Measurements from ENCODE around the gene ENAH. TPM values are rescaled to one million over a fixed set of nuclear protein-coding genes. Genes with fewer than 3 reads are reported as not detected.

The ENAH gene
- total RNA-seq, 1 donor from 2014 or later, result 749 TPM

DNA sequence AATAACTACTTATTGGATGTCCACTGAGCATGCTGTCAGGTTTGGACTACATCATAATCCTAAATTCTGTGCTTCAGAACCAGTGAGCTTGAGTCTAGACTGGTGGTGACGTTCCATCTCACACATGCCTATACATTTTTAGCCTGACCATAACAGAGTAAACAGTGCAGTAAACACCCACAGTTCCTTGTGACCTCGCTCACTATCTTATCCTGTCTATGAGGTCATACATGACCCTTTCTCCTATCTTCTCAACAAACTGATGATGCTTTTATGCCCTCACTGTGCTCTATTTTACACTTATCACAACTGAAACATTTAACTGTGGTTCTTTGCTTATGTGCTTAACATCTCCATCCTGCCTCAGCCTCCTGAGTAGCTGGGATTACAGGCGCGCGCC lies 91.2 kb downstream of the ENAH start:
- H3K79me2 ChIP-seq (ENCODE audit: insufficient read depth, low read length), result peaks cover 54% of the 10 kb centered on the region
- no peak overlapping the region for H3K4me2 ChIP-seq (ENCODE audit: low read length)
- FAIRE-seq (no peak), DNase-seq (ENCODE audit: low read depth) (no peak)
- H3K9ac ChIP-seq (ENCODE audit: low read length), result no peak overlapping the region
- no peaks in the 10 kb centered on the region for H3K27me3 ChIP-seq (ENCODE audit: insufficient read depth, low read length)
- Mint-ChIP-seq H3K27me3 (ENCODE audit: low read depth, unreplicated experiment) (no peaks in the 10 kb centered on the region), H3K4me1 (ENCODE audit: low read depth, unreplicated experiment) (peaks cover 34% of the 10 kb centered on the region), H3K36me3 (ENCODE audit: low read depth, unreplicated experiment) (peaks cover 16% of the 10 kb centered on the region), H3K9me3 (ENCODE audit: unreplicated experiment) (no peaks in the 10 kb centered on the region), H3K4me3 (ENCODE audit: unreplicated experiment) (no peak overlapping the region), H3K27ac (ENCODE audit: unreplicated experiment) (no peak overlapping the region)
- TF ChIP-seq, protein P1, sequence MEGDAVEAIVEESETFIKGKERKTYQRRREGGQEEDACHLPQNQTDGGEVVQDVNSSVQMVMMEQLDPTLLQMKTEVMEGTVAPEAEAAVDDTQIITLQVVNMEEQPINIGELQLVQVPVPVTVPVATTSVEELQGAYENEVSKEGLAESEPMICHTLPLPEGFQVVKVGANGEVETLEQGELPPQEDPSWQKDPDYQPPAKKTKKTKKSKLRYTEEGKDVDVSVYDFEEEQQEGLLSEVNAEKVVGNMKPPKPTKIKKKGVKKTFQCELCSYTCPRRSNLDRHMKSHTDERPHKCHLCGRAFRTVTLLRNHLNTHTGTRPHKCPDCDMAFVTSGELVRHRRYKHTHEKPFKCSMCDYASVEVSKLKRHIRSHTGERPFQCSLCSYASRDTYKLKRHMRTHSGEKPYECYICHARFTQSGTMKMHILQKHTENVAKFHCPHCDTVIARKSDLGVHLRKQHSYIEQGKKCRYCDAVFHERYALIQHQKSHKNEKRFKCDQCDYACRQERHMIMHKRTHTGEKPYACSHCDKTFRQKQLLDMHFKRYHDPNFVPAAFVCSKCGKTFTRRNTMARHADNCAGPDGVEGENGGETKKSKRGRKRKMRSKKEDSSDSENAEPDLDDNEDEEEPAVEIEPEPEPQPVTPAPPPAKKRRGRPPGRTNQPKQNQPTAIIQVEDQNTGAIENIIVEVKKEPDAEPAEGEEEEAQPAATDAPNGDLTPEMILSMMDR (IDR thresholded peaks at IDR 0.05; ENCODE audit: insufficient read depth, low read depth, low read length), result no peak
- no peak for TF ChIP-seq EZH2 (IDR thresholded peaks at IDR 0.05; ENCODE audit: insufficient read depth, low read length)
- H3K27ac ChIP-seq (ENCODE audit: low read depth, low read length), result no peak overlapping the region
- H2AFZ ChIP-seq (ENCODE audit: low read depth, low read length), result no peak overlapping the region
- H3K4me1 ChIP-seq (ENCODE audit: insufficient read depth, low read length), result no peaks in the 10 kb centered on the region
- peaks cover 27% of the 10 kb centered on the region for H3K36me3 ChIP-seq (ENCODE audit: insufficient read depth, low read length)
- H3K4me3 ChIP-seq (ENCODE audit: insufficient read depth, low read depth, low read length), result no peak overlapping the region
- H4K20me1 ChIP-seq (ENCODE audit: insufficient read depth, low read length), result peaks cover 47% of the 10 kb centered on the region
- no peaks in the 10 kb centered on the region for H3K9me3 ChIP-seq (ENCODE audit: insufficient read depth, low read depth, low read length)

DNA sequence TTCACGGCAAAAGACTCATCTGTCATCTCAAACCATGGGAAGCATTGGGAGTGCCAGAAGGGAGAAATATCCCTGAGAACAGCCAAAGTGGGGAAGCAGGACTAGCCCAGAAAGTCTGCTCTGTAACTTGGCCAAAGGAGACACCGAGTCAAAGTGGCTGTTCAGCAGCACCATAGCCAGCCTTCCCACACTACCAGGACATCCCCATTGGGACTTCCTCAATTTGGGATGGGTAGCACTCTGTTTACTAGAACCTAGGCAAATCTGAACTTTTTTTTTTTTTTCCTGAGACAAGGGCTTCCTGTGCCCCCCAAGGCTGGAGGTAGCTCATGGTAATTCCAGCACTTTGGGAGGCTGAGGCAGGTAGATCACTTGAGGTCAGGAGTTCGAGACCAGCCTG lies 93.0 kb downstream of the ENAH start:
- Histone ChIP-seq H3K9ac (ENCODE audit: low read length) (no peak overlapping the region), H3K79me2 (ENCODE audit: insufficient read depth, low read length) (peaks cover 51% of the 10 kb centered on the region), H3K9me3 (ENCODE audit: insufficient read depth, low read depth, low read length) (no peaks in the 10 kb centered on the region), H3K4me1 (ENCODE audit: insufficient read depth, low read length) (no peaks in the 10 kb centered on the region), H3K4me2 (ENCODE audit: low read length) (no peak overlapping the region), H3K27ac (ENCODE audit: low read depth, low read length) (no peak overlapping the region), H3K36me3 (ENCODE audit: insufficient read depth, low read length) (peaks cover 28% of the 10 kb centered on the region), H2AFZ (ENCODE audit: low read depth, low read length) (no peak overlapping the region), H4K20me1 (ENCODE audit: insufficient read depth, low read length) (peaks cover 53% of the 10 kb centered on the region), H3K27me3 (ENCODE audit: insufficient read depth, low read length) (no peaks in the 10 kb centered on the region), H3K4me3 (ENCODE audit: insufficient read depth, low read depth, low read length) (no peak overlapping the region)
- Mint-ChIP-seq H3K36me3 (ENCODE audit: low read depth, unreplicated experiment) (peaks cover 11% of the 10 kb centered on the region), H3K27ac (ENCODE audit: unreplicated experiment) (peak overlapping the region; percentile 90), H3K4me3 (ENCODE audit: unreplicated experiment) (no peak overlapping the region), H3K4me1 (ENCODE audit: low read depth, unreplicated experiment) (peaks cover 27% of the 10 kb centered on the region), H3K9me3 (ENCODE audit: unreplicated experiment) (no peaks in the 10 kb centered on the region), H3K27me3 (ENCODE audit: low read depth, unreplicated experiment) (no peaks in the 10 kb centered on the region)
- TF ChIP-seq, protein P1 (IDR thresholded peaks at IDR 0.05; ENCODE audit: insufficient read depth, low read depth, low read length), result no peak
- no peak for TF ChIP-seq EZH2 (IDR thresholded peaks at IDR 0.05; ENCODE audit: insufficient read depth, low read length)
- DNase-seq (ENCODE audit: low read depth), result no peak
- no peak for FAIRE-seq

- Histone ChIP-seq H3K4me3 (ENCODE audit: insufficient read depth, low read depth, low read length) (no peak overlapping the region), H3K79me2 (ENCODE audit: insufficient read depth, low read length) (peaks cover 47% of the 10 kb centered on the region), H3K4me2 (ENCODE audit: low read length) (no peak overlapping the region), H3K27me3 (ENCODE audit: insufficient read depth, low read length) (no peaks in the 10 kb centered on the region), H3K9me3 (ENCODE audit: insufficient read depth, low read depth, low read length) (no peaks in the 10 kb centered on the region), H3K9ac (ENCODE audit: low read length) (no peak overlapping the region), H3K4me1 (ENCODE audit: insufficient read depth, low read length) (no peaks in the 10 kb centered on the region), H4K20me1 (ENCODE audit: insufficient read depth, low read length) (peaks cover 56% of the 10 kb centered on the region), H3K36me3 (ENCODE audit: insufficient read depth, low read length) (peaks cover 31% of the 10 kb centered on the region), H2AFZ (ENCODE audit: low read depth, low read length) (no peak overlapping the region), H3K27ac (ENCODE audit: low read depth, low read length) (no peak overlapping the region)
- Mint-ChIP-seq H3K4me1 (ENCODE audit: low read depth, unreplicated experiment) (peaks cover 27% of the 10 kb centered on the region), H3K4me3 (ENCODE audit: unreplicated experiment) (peak overlapping the region; percentile 45), H3K9me3 (ENCODE audit: unreplicated experiment) (no peaks in the 10 kb centered on the region), H3K27me3 (ENCODE audit: low read depth, unreplicated experiment) (no peaks in the 10 kb centered on the region), H3K27ac (ENCODE audit: unreplicated experiment) (peak overlapping the region; percentile 90), H3K36me3 (ENCODE audit: low read depth, unreplicated experiment) (peaks cover 17% of the 10 kb centered on the region)
- no peak for DNase-seq (ENCODE audit: low read depth)
- FAIRE-seq, result no peak
- TF ChIP-seq, protein P1 (IDR thresholded peaks at IDR 0.05; ENCODE audit: insufficient read depth, low read depth, low read length), result no peak
- TF ChIP-seq EZH2 (IDR thresholded peaks at IDR 0.05; ENCODE audit: insufficient read depth, low read length), result no peak
Measured at GRCh38 chr1:225559326-225559725, 93.6 kb downstream of the ENAH start.
